Neural progenitor cell (in vitro differentiated cells): ENCODE measurements around the gene ACYP1. TPM values are rescaled to one million over a fixed set of nuclear protein-coding genes. Genes with fewer than 3 reads are reported as not detected.

Experiments used
- DNase-seq: peaks from one replicate; pipeline ENCODE4 v3.0.0-alpha.2; 2016; ENCODE audit warnings: low spot score
- H2AFZ ChIP-seq: fragments of 200-600 bp; sonication (generic); replicated peaks from 2 replicates; pipeline ENCODE4 v1.6.1; 2016; ENCODE audit warnings: antibody characterized with exemption
- H3F3A ChIP-seq: fragments of 200-600 bp; sonication (generic); 2 replicates; pipeline ENCODE4 v1.6.1; 2016; ENCODE audit warnings: antibody characterized with exemption, low read depth
- H3K27ac ChIP-seq: fragments of 200-600 bp; sonication (generic); 2 replicates; pipeline ENCODE4 v1.5.1; 2016; ENCODE audit warnings: mild to moderate bottlenecking
- H3K27me3 ChIP-seq: fragments of 200-600 bp; sonication (generic); 2 replicates; pipeline ENCODE4 v1.6.1; 2016; ENCODE audit warnings: mild to moderate bottlenecking, moderate library complexity
- H3K36me3 ChIP-seq: fragments of 200-600 bp; sonication (generic); 2 replicates; pipeline ENCODE4 v1.5.1; 2016
- H3K4me1 ChIP-seq: fragments of 200-600 bp; sonication (generic); 2 replicates; pipeline ENCODE4 v1.6.1; 2016; ENCODE audit warnings: mixed run types
- H3K4me2 ChIP-seq: fragments of 200-600 bp; sonication (generic); 2 replicates; pipeline ENCODE4 v1.6.1; 2016
- H3K4me3 ChIP-seq: fragments of 200-600 bp; sonication (generic); 2 replicates; pipeline ENCODE4 v1.5.1; 2016
- H3K79me2 ChIP-seq: fragments of 200-600 bp; sonication (generic); 2 replicates; pipeline ENCODE4 v1.6.1; 2016; ENCODE audit warnings: low read depth
- H3K9ac ChIP-seq: fragments of 200-600 bp; sonication (generic); 2 replicates; pipeline ENCODE4 v1.6.1; 2016
- H3K9me3 ChIP-seq: fragments of 200-600 bp; sonication (generic); 2 replicates; pipeline ENCODE4 v1.5.1; 2016; ENCODE audit warnings: low read depth
- H4K20me1 ChIP-seq: fragments of 200-600 bp; sonication (generic); 2 replicates; pipeline ENCODE4 v1.6.1; 2016; ENCODE audit warnings: low read depth
- H3K27ac Mint-ChIP-seq: 3 replicates; pipeline ENCODE4 v1.8.0; 2021; ENCODE audit warnings: mixed read lengths
- H3K27me3 Mint-ChIP-seq: 2 replicates; pipeline ENCODE4 v1.8.0; 2022; ENCODE audit warnings: low read depth, mild to moderate bottlenecking, inconsistent platforms, moderate library complexity, mixed read lengths; ENCODE audit not compliant: insufficient read depth
- H3K36me3 Mint-ChIP-seq: 3 replicates; pipeline ENCODE4 v1.8.0; 2021; ENCODE audit warnings: mixed read lengths
- H3K4me1 Mint-ChIP-seq: 3 replicates; pipeline ENCODE4 v1.8.0; 2021; ENCODE audit warnings: mixed read lengths
- H3K4me3 Mint-ChIP-seq: 3 replicates; pipeline ENCODE4 v1.8.0; 2021; ENCODE audit warnings: mild to moderate bottlenecking, moderate library complexity, mixed read lengths
- H3K9me3 Mint-ChIP-seq: 3 replicates; pipeline ENCODE4 v1.8.0; 2020; ENCODE audit warnings: mixed read lengths
- CTCF ChIP-seq: fragments of 200-600 bp; sonication (generic); IDR thresholded peaks from 2 replicates; pipeline ENCODE4 v1.5.1; 2017; ENCODE audit warnings: antibody characterized with exemption, mild to moderate bottlenecking
- EZH2 ChIP-seq: fragments of 200-600 bp; sonication (generic); IDR thresholded peaks from 2 replicates; pipeline ENCODE4 v1.6.1; 2017; ENCODE audit warnings: antibody characterized with exemption, mild to moderate bottlenecking, moderate library complexity
- EZH2phosphoT487 ChIP-seq: fragments of 200-600 bp; sonication (generic); IDR thresholded peaks from 2 replicates; pipeline ENCODE4 v1.6.1; 2017; ENCODE audit warnings: antibody characterized with exemption
- total RNA-seq: library from RNA; depleted of rRNA; stranded (reverse); fragments of >200 nt; gene quantifications from 2 replicates; pipeline ENCODE4 v1.2.3, GENCODE V29; 2015; ENCODE audit warnings: low replicate concordance

ACYP1 gene
- total RNA-seq, 1 donor from 2014 or later: 43.1 TPM

GRCh38 chr14:75049136-75049535 lies 14.7 kb downstream of the ACYP1 start:
- H3K4me2 ChIP-seq: no peak overlapping the region
- Mint-ChIP-seq H3K4me1 (peaks cover 12% of the 10 kb centered on the region), H3K36me3 (peaks cover 35% of the 10 kb centered on the region), H3K4me3 (no peak overlapping the region), H3K27ac (no peak overlapping the region), H3K9me3 (peaks cover 7% of the 10 kb centered on the region), H3K27me3 (peaks cover 5% of the 10 kb centered on the region)
- H3K4me1 ChIP-seq: peaks cover 10% of the 10 kb centered on the region
- H3F3A ChIP-seq: peaks cover 27% of the 10 kb centered on the region
- H4K20me1 ChIP-seq: no peaks in the 10 kb centered on the region
- peaks cover 14% of the 10 kb centered on the region for H3K79me2 ChIP-seq
- H3K27me3 ChIP-seq: no peaks in the 10 kb centered on the region
- H3K27ac ChIP-seq: no peak overlapping the region
- H3K9ac ChIP-seq: no peak overlapping the region
- no peak for TF ChIP-seq EZH2
- TF ChIP-seq CTCF: no peak
- TF ChIP-seq EZH2phosphoT487: no peak
- no peaks in the 10 kb centered on the region for H3K36me3 ChIP-seq
- no peak overlapping the region for H3K4me3 ChIP-seq
- H2AFZ ChIP-seq: no peak overlapping the region
- no peaks in the 10 kb centered on the region for H3K9me3 ChIP-seq
- DNase-seq: no peak

GRCh38 chr14:75048101-75048500 lies 15.7 kb downstream of the ACYP1 start:
- TF ChIP-seq EZH2phosphoT487 (no peak), CTCF (no peak), EZH2 (no peak)
- Histone ChIP-seq H3K4me2 (no peak overlapping the region), H3F3A (peaks cover 21% of the 10 kb centered on the region), H3K4me3 (no peak overlapping the region), H4K20me1 (no peaks in the 10 kb centered on the region), H3K9me3 (no peaks in the 10 kb centered on the region), H2AFZ (no peak overlapping the region), H3K4me1 (peaks cover 10% of the 10 kb centered on the region), H3K36me3 (no peaks in the 10 kb centered on the region), H3K9ac (no peak overlapping the region), H3K27ac (no peak overlapping the region), H3K79me2 (peaks cover 14% of the 10 kb centered on the region), H3K27me3 (no peaks in the 10 kb centered on the region)
- Mint-ChIP-seq H3K4me1 (peaks cover 12% of the 10 kb centered on the region), H3K9me3 (peaks cover 7% of the 10 kb centered on the region), H3K4me3 (no peak overlapping the region), H3K27ac (no peak overlapping the region), H3K36me3 (peaks cover 38% of the 10 kb centered on the region), H3K27me3 (peaks cover 5% of the 10 kb centered on the region)
- DNase-seq: no peak

- H3K27me3 ChIP-seq: no peaks in the 10 kb centered on the region
- H3K4me3 Mint-ChIP-seq: no peak overlapping the region
- H3K4me1 ChIP-seq: peaks cover 10% of the 10 kb centered on the region
- TF ChIP-seq EZH2: no peak
- no peak for DNase-seq
- no peak overlapping the region for H2AFZ ChIP-seq
- H3K27ac Mint-ChIP-seq: no peak overlapping the region
- peaks cover 15% of the 10 kb centered on the region for H3F3A ChIP-seq
- peaks cover 12% of the 10 kb centered on the region for H3K4me1 Mint-ChIP-seq
- peaks cover 5% of the 10 kb centered on the region for H3K27me3 Mint-ChIP-seq
- H3K36me3 Mint-ChIP-seq: peaks cover 35% of the 10 kb centered on the region
- H3K36me3 ChIP-seq: no peaks in the 10 kb centered on the region
- no peaks in the 10 kb centered on the region for H4K20me1 ChIP-seq
- H3K9me3 Mint-ChIP-seq: peaks cover 7% of the 10 kb centered on the region
- no peaks in the 10 kb centered on the region for H3K9me3 ChIP-seq
- no peak overlapping the region for H3K4me3 ChIP-seq
- H3K79me2 ChIP-seq: peaks cover 14% of the 10 kb centered on the region
- H3K9ac ChIP-seq: no peak overlapping the region
- H3K27ac ChIP-seq: no peak overlapping the region
- no peak overlapping the region for H3K4me2 ChIP-seq
Observed at GRCh38 chr14:75047506-75047905, 16.3 kb downstream of the ACYP1 start.

- Mint-ChIP-seq H3K9me3 (peaks cover 7% of the 10 kb centered on the region), H3K4me3 (no peak overlapping the region), H3K27ac (no peak overlapping the region), H3K36me3 (peaks cover 37% of the 10 kb centered on the region), H3K4me1 (peaks cover 12% of the 10 kb centered on the region), H3K27me3 (peaks cover 5% of the 10 kb centered on the region)
- H3K4me3 ChIP-seq: no peak overlapping the region
- H3K9ac ChIP-seq: no peak overlapping the region
- peaks cover 14% of the 10 kb centered on the region for H3K79me2 ChIP-seq
- no peak for TF ChIP-seq EZH2
- no peak for TF ChIP-seq EZH2phosphoT487
- TF ChIP-seq CTCF: no peak
- H3K27ac ChIP-seq: no peak overlapping the region
- no peak overlapping the region for H2AFZ ChIP-seq
- H3F3A ChIP-seq: peaks cover 14% of the 10 kb centered on the region
- H3K4me2 ChIP-seq: no peak overlapping the region
- H3K9me3 ChIP-seq: no peaks in the 10 kb centered on the region
- H3K4me1 ChIP-seq: peaks cover 10% of the 10 kb centered on the region
- H3K36me3 ChIP-seq: no peaks in the 10 kb centered on the region
- no peaks in the 10 kb centered on the region for H3K27me3 ChIP-seq
- H4K20me1 ChIP-seq: no peaks in the 10 kb centered on the region
- no peak for DNase-seq
Observed at GRCh38 chr14:75046899-75047298, 16.9 kb downstream of the ACYP1 start.
